ENCODE measurements around the gene PTH1R. TPM values are rescaled to one million over a fixed set of nuclear protein-coding genes. Genes with fewer than 3 reads are reported as not detected.

PTH1R gene
- total and polyA plus RNA-seq, 10 of the 15 experiments (the other 5 are each of a cell fraction or from before 2014, with no cell fraction given) = not detected

DNA sequence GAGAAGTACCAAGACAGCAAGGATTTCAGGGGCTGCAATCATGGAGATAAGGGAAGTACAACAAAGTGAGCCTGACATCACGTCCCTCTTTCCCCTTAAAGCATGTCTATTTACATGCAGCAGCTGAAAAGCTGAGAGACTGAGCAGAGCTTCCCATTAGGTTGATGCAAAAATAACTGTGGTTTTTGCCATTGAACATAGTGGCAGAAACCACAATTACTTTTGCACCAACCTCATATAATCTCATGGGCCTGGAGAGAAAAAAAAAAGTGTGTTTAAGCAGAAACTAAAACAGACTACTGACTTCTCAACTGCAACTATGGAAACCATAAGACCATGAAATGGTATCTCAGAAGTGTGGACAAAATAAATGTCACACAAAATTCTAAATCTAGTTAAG is 50.8 kb downstream of the PTH1R start (continued):
- no peak for TF ChIP-seq EGR1 (IDR thresholded peaks at IDR 0.05; ENCODE audit: borderline replicate concordance in 1 of 2, low read depth in 2 of 2, low read length in 2 of 2)
- no peak; the same call in 1 of the 2 replicates for TF ChIP-seq FOXM1 (IDR thresholded peaks at IDR 0.05; ENCODE audit: low read depth, low read length)
- TF ChIP-seq, protein P1, sequence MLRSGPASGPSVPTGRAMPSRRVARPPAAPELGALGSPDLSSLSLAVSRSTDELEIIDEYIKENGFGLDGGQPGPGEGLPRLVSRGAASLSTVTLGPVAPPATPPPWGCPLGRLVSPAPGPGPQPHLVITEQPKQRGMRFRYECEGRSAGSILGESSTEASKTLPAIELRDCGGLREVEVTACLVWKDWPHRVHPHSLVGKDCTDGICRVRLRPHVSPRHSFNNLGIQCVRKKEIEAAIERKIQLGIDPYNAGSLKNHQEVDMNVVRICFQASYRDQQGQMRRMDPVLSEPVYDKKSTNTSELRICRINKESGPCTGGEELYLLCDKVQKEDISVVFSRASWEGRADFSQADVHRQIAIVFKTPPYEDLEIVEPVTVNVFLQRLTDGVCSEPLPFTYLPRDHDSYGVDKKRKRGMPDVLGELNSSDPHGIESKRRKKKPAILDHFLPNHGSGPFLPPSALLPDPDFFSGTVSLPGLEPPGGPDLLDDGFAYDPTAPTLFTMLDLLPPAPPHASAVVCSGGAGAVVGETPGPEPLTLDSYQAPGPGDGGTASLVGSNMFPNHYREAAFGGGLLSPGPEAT (IDR thresholded peaks at IDR 0.05; ENCODE audit: low read depth) = peak; percentile 85
- TF ChIP-seq HDAC6 (IDR thresholded peaks at IDR 0.05; ENCODE audit: unreplicated experiment) = no peak
- no peak for TF ChIP-seq NRF1 (conservative IDR thresholded peaks at IDR 0.05; ENCODE audit: low read depth, low read length)
- no peak for TF ChIP-seq POLR2AphosphoS5 (IDR thresholded peaks at IDR 0.05; ENCODE audit: low read length)
- no peak for TF ChIP-seq ZBED1 (IDR thresholded peaks at IDR 0.05; ENCODE audit: borderline replicate concordance)
- no peak for TF ChIP-seq KAT2A (conservative IDR thresholded peaks at IDR 0.05; ENCODE audit: control insufficient read depth, low read depth, low read length)
- TF ChIP-seq, protein P2, sequence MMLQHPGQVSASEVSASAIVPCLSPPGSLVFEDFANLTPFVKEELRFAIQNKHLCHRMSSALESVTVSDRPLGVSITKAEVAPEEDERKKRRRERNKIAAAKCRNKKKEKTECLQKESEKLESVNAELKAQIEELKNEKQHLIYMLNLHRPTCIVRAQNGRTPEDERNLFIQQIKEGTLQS (IDR thresholded peaks at IDR 0.05; ENCODE audit: borderline replicate concordance, extremely low read depth, low read depth, low read length) = no peak
- TF ChIP-seq TCF12 (IDR thresholded peaks at IDR 0.05; ENCODE audit: low read depth, low read length) = no peak
- no peak for TF ChIP-seq SREBF2 (IDR thresholded peaks at IDR 0.05; ENCODE audit: low read length)
- peak; percentile 45; the same call in 1 of the 2 replicates for TF ChIP-seq PML (IDR thresholded peaks at IDR 0.05; ENCODE audit: low read length)
- TF ChIP-seq, protein P3, sequence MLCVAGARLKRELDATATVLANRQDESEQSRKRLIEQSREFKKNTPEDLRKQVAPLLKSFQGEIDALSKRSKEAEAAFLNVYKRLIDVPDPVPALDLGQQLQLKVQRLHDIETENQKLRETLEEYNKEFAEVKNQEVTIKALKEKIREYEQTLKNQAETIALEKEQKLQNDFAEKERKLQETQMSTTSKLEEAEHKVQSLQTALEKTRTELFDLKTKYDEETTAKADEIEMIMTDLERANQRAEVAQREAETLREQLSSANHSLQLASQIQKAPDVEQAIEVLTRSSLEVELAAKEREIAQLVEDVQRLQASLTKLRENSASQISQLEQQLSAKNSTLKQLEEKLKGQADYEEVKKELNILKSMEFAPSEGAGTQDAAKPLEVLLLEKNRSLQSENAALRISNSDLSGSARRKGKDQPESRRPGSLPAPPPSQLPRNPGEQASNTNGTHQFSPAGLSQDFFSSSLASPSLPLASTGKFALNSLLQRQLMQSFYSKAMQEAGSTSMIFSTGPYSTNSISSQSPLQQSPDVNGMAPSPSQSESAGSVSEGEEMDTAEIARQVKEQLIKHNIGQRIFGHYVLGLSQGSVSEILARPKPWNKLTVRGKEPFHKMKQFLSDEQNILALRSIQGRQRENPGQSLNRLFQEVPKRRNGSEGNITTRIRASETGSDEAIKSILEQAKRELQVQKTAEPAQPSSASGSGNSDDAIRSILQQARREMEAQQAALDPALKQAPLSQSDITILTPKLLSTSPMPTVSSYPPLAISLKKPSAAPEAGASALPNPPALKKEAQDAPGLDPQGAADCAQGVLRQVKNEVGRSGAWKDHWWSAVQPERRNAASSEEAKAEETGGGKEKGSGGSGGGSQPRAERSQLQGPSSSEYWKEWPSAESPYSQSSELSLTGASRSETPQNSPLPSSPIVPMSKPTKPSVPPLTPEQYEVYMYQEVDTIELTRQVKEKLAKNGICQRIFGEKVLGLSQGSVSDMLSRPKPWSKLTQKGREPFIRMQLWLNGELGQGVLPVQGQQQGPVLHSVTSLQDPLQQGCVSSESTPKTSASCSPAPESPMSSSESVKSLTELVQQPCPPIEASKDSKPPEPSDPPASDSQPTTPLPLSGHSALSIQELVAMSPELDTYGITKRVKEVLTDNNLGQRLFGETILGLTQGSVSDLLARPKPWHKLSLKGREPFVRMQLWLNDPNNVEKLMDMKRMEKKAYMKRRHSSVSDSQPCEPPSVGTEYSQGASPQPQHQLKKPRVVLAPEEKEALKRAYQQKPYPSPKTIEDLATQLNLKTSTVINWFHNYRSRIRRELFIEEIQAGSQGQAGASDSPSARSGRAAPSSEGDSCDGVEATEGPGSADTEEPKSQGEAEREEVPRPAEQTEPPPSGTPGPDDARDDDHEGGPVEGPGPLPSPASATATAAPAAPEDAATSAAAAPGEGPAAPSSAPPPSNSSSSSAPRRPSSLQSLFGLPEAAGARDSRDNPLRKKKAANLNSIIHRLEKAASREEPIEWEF (IDR thresholded peaks at IDR 0.05; ENCODE audit: insufficient replicate concordance, low read depth, low read length) = peak; percentile 36
- peak; percentile 99 for TF ChIP-seq CBX5 (IDR thresholded peaks at IDR 0.05; ENCODE audit: low read depth)
- no peak for TF ChIP-seq EZH2 (IDR thresholded peaks at IDR 0.05; ENCODE audit: borderline replicate concordance, control insufficient read depth, low read depth, low read length)
- peak; percentile 89 for TF ChIP-seq IKZF1 (conservative IDR thresholded peaks at IDR 0.05)
- TF ChIP-seq CBFB (IDR thresholded peaks at IDR 0.05; ENCODE audit: low read depth) = 0 out of 2 replicates have a peak, but pooled peaks have one; percentile 50
- TF ChIP-seq EP300 (IDR thresholded peaks at IDR 0.05; ENCODE audit: borderline replicate concordance in 1 of 2, control insufficient read depth in 1 of 2, low read depth in 2 of 2, low read length in 2 of 2) = peak; percentile 39 to 86; a peak in 3 of 4 replicates

All from GM12878 (cell line).